ENCODE measurements around the gene DEGS2.
"Not testable (repeated sequence)": the region's sequence is repeated elsewhere in the genome, so short reads cannot be mapped to it uniquely, and the experiment has no call there.

Gene DEGS2
- long read RNA-seq, donor 1, full-length matches to known transcripts: 5 of 5 reads
- long read RNA-seq, donor 1, partial matches to known transcripts: 0 of 5 reads
- long read RNA-seq, donor 1, other reads (novel, unspliced or antisense): 0 of 5 reads
- long read RNA-seq, donor 2, full-length matches to known transcripts: 5 of 5 reads
- long read RNA-seq, donor 2, partial matches to known transcripts: 0 of 5 reads
- long read RNA-seq, donor 2, other reads (novel, unspliced or antisense): 0 of 5 reads
- long read RNA-seq, donor 3, full-length matches to known transcripts: 3 of 3 reads
- long read RNA-seq, donor 3, partial matches to known transcripts: 0 of 3 reads
- long read RNA-seq, donor 3, other reads (novel, unspliced or antisense): 0 of 3 reads
- long read RNA-seq, donor 4, full-length matches to known transcripts: 5 of 5 reads
- long read RNA-seq, donor 4, partial matches to known transcripts: 0 of 5 reads
- long read RNA-seq, donor 4, other reads (novel, unspliced or antisense): 0 of 5 reads
- long read RNA-seq, donor 5, full-length matches to known transcripts: 6 of 6 reads
- long read RNA-seq, donor 5, partial matches to known transcripts: 0 of 6 reads
- long read RNA-seq, donor 5, other reads (novel, unspliced or antisense): 0 of 6 reads
- long read RNA-seq, donor 6, full-length matches to known transcripts: 4 of 4 reads
- long read RNA-seq, donor 6, partial matches to known transcripts: 0 of 4 reads
- long read RNA-seq, donor 6, other reads (novel, unspliced or antisense): 0 of 4 reads
- long read RNA-seq, donor 7: 0 reads
- long read RNA-seq, donor 8, full-length matches to known transcripts: 5 of 5 reads
- long read RNA-seq, donor 8, partial matches to known transcripts: 0 of 5 reads
- long read RNA-seq, donor 8, other reads (novel, unspliced or antisense): 0 of 5 reads

GRCh38 chr14:100159094-100159864, at the start of gene DEGS2:
Gene DEGS2 (minus strand): TSS chr14:100159645. CDS start chr14:100159587, 58 bp downstream.
- DNase-seq: peak; percentile 65

GRCh38 chr14:100208136-100208535, 48.7 kb upstream of the DEGS2 start:
- not testable (repeated sequence) for DNase-seq

- DNase-seq: not testable (repeated sequence)
These were observed 48.1 kb upstream of the DEGS2 start for GRCh38 chr14:100207588-100207987.

- DNase-seq: not testable (repeated sequence)
These were observed 45.4 kb upstream of the DEGS2 start for GRCh38 chr14:100204835-100205167.

- DNase-seq: no peak
These were observed 44.8 kb upstream of the DEGS2 start for GRCh38 chr14:100203962-100204834.

GRCh38 chr14:100203146-100203545, 43.7 kb upstream of the DEGS2 start:
- no peak for DNase-seq

GRCh38 chr14:100202712-100203111, 43.3 kb upstream of the DEGS2 start:
- DNase-seq: no peak

GRCh38 chr14:100201701-100202100, 42.3 kb upstream of the DEGS2 start:
- no peak for DNase-seq

- DNase-seq: no peak
These were observed 40.9 kb upstream of the DEGS2 start for GRCh38 chr14:100200311-100200710.

GRCh38 chr14:100199240-100199860, 39.9 kb upstream of the DEGS2 start:
- no peak for DNase-seq

- no peak for DNase-seq
These were observed 34.2 kb upstream of the DEGS2 start for GRCh38 chr14:100193417-100194357.

- peak; percentile 94 for DNase-seq
These were observed 33.4 kb upstream of the DEGS2 start for GRCh38 chr14:100192672-100193416.

- no peak for DNase-seq
These were observed 32.8 kb upstream of the DEGS2 start for GRCh38 chr14:100192250-100192671.

- DNase-seq: no peak
These were observed 32.3 kb upstream of the DEGS2 start for GRCh38 chr14:100191584-100192249.

- no peak for DNase-seq
These were observed 30.7 kb upstream of the DEGS2 start for GRCh38 chr14:100190126-100190525.

- no peak for DNase-seq
These were observed 29.1 kb upstream of the DEGS2 start for GRCh38 chr14:100188392-100189030.

GRCh38 chr14:100187247-100187833, 27.9 kb upstream of the DEGS2 start:
- DNase-seq: no peak

Measured in right kidney (tissue), 9 donors.